A549 (cell line): ENCODE data around the gene WIF1. TPM values are rescaled to one million over a fixed set of nuclear protein-coding genes. Genes with fewer than 3 reads are reported as not detected.

Experiments
- ATAC-seq, 2 experiments: fragments of 200-7000 bp in 1 of 2; fragments of >200 bp in 1 of 2; cut with Nextera tagmentation in 1 of 2; cut with Tn5 transposase in 1 of 2; 3 replicates each; pipeline versions ENCODE4 v1.8.0 to v1.9.1; 2018 to 2020; ENCODE audit warnings: mild to moderate bottlenecking in 1 of 2, moderate library complexity in 1 of 2
- CTCF ChIA-PET: fragments of 300-600 bp; sonication (Branson Sonifier 250); formaldehyde crosslinking; extraction: SDS; loops from one replicate; lab custom pipeline; 2021; ENCODE audit warnings: antibody characterized with exemption, inconsistent platforms; lab: Yijun Ruan, JAX
- POLR2A ChIA-PET: fragments of 350-600 bp; formaldehyde crosslinking; extraction: SDS; loops from one replicate; lab custom pipeline; 2021; ENCODE audit warnings: antibody characterized with exemption, inconsistent platforms; lab: Yijun Ruan, JAX
- DNase-seq, 2 experiments: peaks; one replicate each; pipeline versions ENCODE4 v3.0.0 to v3.0.0-alpha.2; 2011 to 2016; ENCODE audit warnings: low read depth in 1 of 2, low spot score in 1 of 2
- FAIRE-seq: peaks from 2 replicates; lab custom pipeline; 2011; peaks lifted over from hg19 to GRCh38; lab: Jason Lieb, UNC
- H3K27ac ChIP-seq, 2 experiments: fragments of >200 bp; sonication (Bioruptor Twin); formaldehyde crosslinking; 3 replicates each; pipeline ENCODE4 v1.5.1; 2016 to 2017
- H3K4me1 ChIP-seq: fragments of >200 bp; sonication (Bioruptor Twin); formaldehyde crosslinking; 3 replicates; pipeline ENCODE4 v1.6.1; 2016
- H3K4me2 ChIP-seq: fragments of >200 bp; sonication (Bioruptor Twin); formaldehyde crosslinking; 3 replicates; pipeline ENCODE4 v1.6.1; 2016
- H3K4me3 ChIP-seq: fragments of >200 bp; sonication (Bioruptor Twin); formaldehyde crosslinking; 3 replicates; pipeline ENCODE4 v1.5.1; 2016
- H3K9me3 ChIP-seq: fragments of >200 bp; sonication (Bioruptor Twin); formaldehyde crosslinking; 3 replicates; pipeline ENCODE4 v1.6.1; 2016
- CBX8 ChIP-seq: fragments of 200-600 bp; sonication (generic); IDR thresholded peaks from 2 replicates; pipeline ENCODE4 v1.6.1; 2016
- CTCF ChIP-seq: fragments of >200 bp; sonication (Bioruptor Twin); formaldehyde crosslinking; IDR thresholded peaks from 3 replicates; pipeline ENCODE4 v1.5.1; 2016
- E2F6 ChIP-seq: IDR thresholded peaks from 2 replicates; pipeline ENCODE4 v1.6.1; 2012; ENCODE audit warnings: low read depth, borderline replicate concordance
- EHF ChIP-seq: fragments of 250-450 bp; sonication (Bioruptor Pico); IDR thresholded peaks from 2 replicates; pipeline ENCODE4 v1.5.0; 2020; ENCODE audit warnings: mild to moderate bottlenecking
- FOSB ChIP-seq: fragments of 250-450 bp; sonication (Bioruptor Pico); IDR thresholded peaks from 2 replicates; pipeline ENCODE4 v1.5.0; 2020; ENCODE audit warnings: mild to moderate bottlenecking, moderate library complexity
- GATA3 ChIP-seq: IDR thresholded peaks from 2 replicates; pipeline ENCODE4 v1.6.1; 2012; ENCODE audit warnings: borderline replicate concordance
- HEYL ChIP-seq: fragments of 250-450 bp; sonication (Bioruptor Pico); IDR thresholded peaks from 2 replicates; pipeline ENCODE4 v1.8.0; 2021; ENCODE audit warnings: mild to moderate bottlenecking, moderate library complexity
- HOXB13 ChIP-seq: fragments of 250-450 bp; sonication (Bioruptor Pico); IDR thresholded peaks from 2 replicates; pipeline ENCODE4 v1.5.0; 2020; ENCODE audit warnings: low read depth, mild to moderate bottlenecking, moderate library complexity
- HOXB5 ChIP-seq: fragments of 250-450 bp; sonication (Bioruptor Pico); IDR thresholded peaks from 2 replicates; pipeline ENCODE4 v1.5.0; 2020; ENCODE audit warnings: mild to moderate bottlenecking, moderate library complexity
- NFE2L2 ChIP-seq: fragments of 150-350 bp; conservative IDR thresholded peaks from 2 replicates; pipeline ENCODE4 v1.6.1; 2014; ENCODE audit warnings: low read length
- PBX3 ChIP-seq: IDR thresholded peaks from 2 replicates; pipeline ENCODE4 v1.6.1; 2012
- PHF8 ChIP-seq: fragments of 200-600 bp; sonication (generic); IDR thresholded peaks from 2 replicates; pipeline ENCODE4 v1.6.1; 2016; ENCODE audit warnings: low read depth, mild to moderate bottlenecking, antibody characterized with exemption, moderate library complexity, borderline replicate concordance
- REST ChIP-seq: fragments of 200-600 bp; sonication (generic); IDR thresholded peaks from 2 replicates; pipeline ENCODE4 v1.6.1; 2016; ENCODE audit warnings: antibody characterized with exemption, mild to moderate bottlenecking, moderate library complexity
- RFX5 ChIP-seq: fragments of 450-650 bp; IDR thresholded peaks from 2 replicates; pipeline ENCODE4 v1.7.1; 2014; ENCODE audit warnings: antibody characterized with exemption, mild to moderate bottlenecking, moderate library complexity
- TFCP2L1 ChIP-seq: fragments of 250-450 bp; sonication (Bioruptor Pico); IDR thresholded peaks from 2 replicates; pipeline ENCODE4 v1.5.0; 2021; ENCODE audit warnings: mild to moderate bottlenecking
- USF2 ChIP-seq: fragments of 450-650 bp; IDR thresholded peaks from 2 replicates; pipeline ENCODE4 v1.6.1; 2014; ENCODE audit warnings: antibody characterized with exemption
- ZC3H11A ChIP-seq: fragments of 450-650 bp; IDR thresholded peaks from 2 replicates; pipeline ENCODE4 v1.6.1; 2014; ENCODE audit warnings: antibody characterized with exemption, mild to moderate bottlenecking
- ZSCAN20 ChIP-seq: fragments of 250-450 bp; sonication (Bioruptor Pico); IDR thresholded peaks from 2 replicates; pipeline ENCODE4 v1.8.0; 2022; ENCODE audit warnings: mild to moderate bottlenecking, moderate library complexity
- WGBS: methylation state at CpG from one replicate; pipeline ENCODE4 v1.1.6; 2017; ENCODE audit errors: missing lambda C conversion rate; 5-methylcytosine and 5-hydroxymethylcytosine counted together
- polyA plus RNA-seq, 4 experiments: library from polyadenylated mRNA; depleted of rRNA in 3 of 4; stranded (reverse); fragments of >200 nt; fragmentation: RNase III in 1 of 4; extraction: RNeasy Plus Mini Kit Qiagen cat#74134 plus additional on column Dnase treatment in 1 of 4; gene quantifications; 2 replicates in 3 of 4; 3 replicates in 1 of 4; pipeline ENCODE4 v1.2.3, GENCODE V29; 2011 to 2017
- TF ChIP-seq, protein P1 (sequence below): fragments of >200 bp; sonication (Bioruptor Twin); formaldehyde crosslinking; IDR thresholded peaks from 2 replicates; pipeline ENCODE4 v1.6.1; 2016

Gene WIF1
- polyA plus RNA-seq, 2 of the 4 experiments (the other 2 are of a cell fraction), result not detected

DNA sequence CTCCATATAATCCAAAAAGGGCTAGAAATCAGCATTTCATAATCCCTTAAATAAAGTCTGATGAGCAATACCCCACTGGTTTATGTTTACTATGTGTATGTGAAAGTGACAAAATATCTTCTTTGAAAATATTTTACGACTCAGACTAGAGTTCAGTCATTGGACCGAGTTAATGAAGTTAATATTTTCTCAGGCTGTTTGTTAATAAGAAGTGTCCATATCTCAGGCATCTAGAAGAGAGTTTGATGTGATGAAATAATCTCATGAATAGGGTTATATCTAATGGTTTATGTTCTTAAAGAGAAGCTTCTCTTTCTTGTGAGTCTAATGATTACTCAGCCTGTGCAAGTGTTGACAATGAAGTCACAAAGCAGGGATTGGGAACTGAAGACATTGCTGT, 51.8 kb downstream of the WIF1 start (continued):
- TF ChIP-seq E2F6, result no peak
- TF ChIP-seq PHF8, result no peak
- no peak for TF ChIP-seq CTCF

DNA sequence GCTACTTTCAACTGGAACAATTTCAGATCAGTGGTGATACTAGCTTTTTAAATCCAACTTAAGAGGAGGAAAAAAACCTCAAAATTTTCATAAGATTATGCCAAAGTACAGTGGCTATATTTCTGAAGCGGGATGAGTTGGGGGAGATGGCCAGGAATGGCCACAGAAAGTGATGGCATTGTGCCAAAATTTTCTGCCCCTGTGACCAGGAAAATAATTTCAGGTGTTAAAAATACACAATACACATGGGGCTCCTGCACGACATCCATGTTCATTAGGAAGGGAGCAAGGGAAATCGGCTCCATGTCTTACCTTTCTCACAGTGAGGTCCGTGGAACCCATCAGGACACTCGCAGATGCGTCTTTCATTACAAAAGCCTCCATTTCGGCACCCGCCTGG, 53.7 kb downstream of the WIF1 start:
- FAIRE-seq (no peak), DNase-seq (no peak), ATAC-seq (no peak)
- no peaks in the 10 kb centered on the region for H3K4me1 ChIP-seq
- TF ChIP-seq HEYL, result no peak
- TF ChIP-seq NFE2L2, result no peak
- TF ChIP-seq, protein P1, sequence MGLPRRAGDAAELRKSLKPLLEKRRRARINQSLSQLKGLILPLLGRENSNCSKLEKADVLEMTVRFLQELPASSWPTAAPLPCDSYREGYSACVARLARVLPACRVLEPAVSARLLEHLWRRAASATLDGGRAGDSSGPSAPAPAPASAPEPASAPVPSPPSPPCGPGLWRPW, result no peak
- TF ChIP-seq ZSCAN20, result no peak
- TF ChIP-seq USF2, result no peak
- no peak for TF ChIP-seq PBX3
- TF ChIP-seq CTCF, result no peak
- no peak for TF ChIP-seq TFCP2L1 (CRISPR knock-in tag)
- TF ChIP-seq EHF (CRISPR knock-in tag), result no peak
- TF ChIP-seq RFX5, result no peak
- TF ChIP-seq ZC3H11A, result no peak
- no peak for TF ChIP-seq FOSB (CRISPR knock-in tag)
- TF ChIP-seq CBX8, result no peak
- no peak for TF ChIP-seq GATA3
- TF ChIP-seq HOXB13 (CRISPR knock-in tag), result no peak
- no peak for TF ChIP-seq HOXB5 (CRISPR knock-in tag)
- TF ChIP-seq REST, result no peak
- WGBS, result 45% methylated on average over 8 of the region's 8 CpGs
- CTCF ChIA-PET, result no interaction called here
- H3K4me2 ChIP-seq, result no peak overlapping the region
- no peak overlapping the region for H3K27ac ChIP-seq
- no peaks in the 10 kb centered on the region for H3K9me3 ChIP-seq
- H3K4me3 ChIP-seq, result no peak overlapping the region
- POLR2A ChIA-PET, result no interaction called here
